DMS 273 (cell line): ENCODE data around the gene APLNR.

Experiments
- DNase-seq: peaks from one replicate; lab custom pipeline; 2025; ENCODE audit not compliant: unreplicated experiment; lab: John Stamatoyannopoulos, UW

Gene APLNR

DNA sequence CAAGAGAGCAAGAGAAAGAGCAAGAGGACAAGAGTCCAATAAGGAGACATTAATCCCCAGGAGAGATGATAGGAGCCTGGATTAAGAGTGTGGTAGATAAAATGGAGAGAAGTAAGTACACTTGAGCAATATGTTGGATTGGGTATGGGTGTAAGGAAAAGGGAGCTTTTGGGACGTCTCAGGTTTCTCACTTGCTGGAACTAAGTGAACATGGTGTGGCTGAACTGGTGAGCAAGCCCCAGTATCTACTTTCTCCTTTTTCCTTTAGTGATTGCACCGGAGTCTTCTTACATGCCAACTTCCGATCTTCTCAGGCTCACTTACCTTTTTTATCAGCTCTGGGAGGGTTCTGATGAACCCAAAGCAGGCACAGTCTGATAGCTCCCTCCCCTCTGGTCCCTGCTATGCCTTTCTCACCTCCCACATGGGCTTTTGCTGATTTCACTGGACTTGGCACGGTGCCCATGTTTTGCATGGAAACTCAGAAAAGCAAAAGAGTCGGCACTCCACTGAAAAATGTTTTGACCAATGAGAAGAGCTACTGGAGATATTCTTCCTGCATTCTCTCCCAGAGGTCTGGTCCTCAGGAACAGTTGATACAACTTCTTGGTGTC is 14.5 kb upstream of the APLNR start:
- DNase-seq: peak; percentile 22

DNA sequence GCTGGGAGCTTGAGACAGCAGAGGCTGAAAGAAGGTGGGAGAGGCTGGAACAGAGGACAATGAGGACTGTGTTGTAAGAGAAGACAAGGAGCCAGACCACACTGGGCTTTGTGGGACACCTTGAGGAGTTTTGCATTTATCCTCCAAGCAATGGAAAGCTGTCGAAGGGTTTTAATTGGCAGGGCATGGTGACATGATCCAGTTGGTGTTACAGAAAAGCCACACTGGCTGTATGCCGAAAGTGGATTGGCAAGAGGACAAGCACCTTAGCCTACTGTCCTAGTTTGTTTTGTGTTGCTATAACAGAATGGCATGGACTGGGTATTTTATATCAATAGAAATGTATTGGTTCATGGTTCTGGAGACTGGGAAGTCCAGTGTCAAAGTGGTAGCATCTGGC is 14.0 kb upstream of the APLNR start:
- DNase-seq: no peak

DNA sequence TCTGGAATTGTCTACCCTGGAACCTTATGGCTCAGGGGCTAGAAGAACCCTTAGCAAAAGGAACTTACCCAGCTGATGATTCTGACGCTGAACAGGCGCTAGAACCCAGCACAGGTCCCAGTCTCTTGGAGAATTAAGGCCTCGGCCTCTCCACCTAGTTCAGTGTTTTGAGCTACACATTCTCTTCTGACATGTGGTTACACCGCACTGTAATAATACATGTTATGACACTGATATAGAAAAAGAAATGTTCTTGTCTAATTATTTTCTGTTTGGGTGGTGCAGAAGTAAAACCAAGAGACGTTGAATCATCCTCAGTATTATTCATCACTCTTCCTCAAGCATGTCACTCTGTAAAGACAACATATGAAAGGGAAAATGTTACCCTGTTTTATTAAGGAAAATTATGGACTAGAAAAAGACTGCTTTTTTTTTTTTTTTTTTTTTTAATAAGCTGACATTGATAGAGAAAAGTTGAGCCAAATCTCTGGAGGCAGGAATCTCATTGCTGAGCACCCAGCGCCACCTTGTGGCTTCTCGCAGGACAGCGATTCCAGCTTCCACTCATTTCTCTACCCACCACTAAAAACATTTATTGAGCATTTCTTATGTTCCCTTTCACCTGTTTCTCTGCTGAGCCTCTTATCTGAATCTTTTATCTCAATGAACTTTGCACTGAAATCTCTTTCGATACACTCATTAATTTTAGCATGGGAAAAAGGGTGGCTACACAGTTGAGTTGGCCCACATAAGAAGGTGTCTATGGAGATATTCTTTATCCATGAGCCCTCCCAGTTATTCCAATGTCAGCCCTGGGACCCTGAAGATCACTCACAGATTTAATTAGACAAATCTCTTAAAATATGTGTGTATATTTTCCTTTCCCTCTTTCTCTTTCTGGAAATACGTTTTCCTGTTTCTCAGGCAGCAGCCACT is 12.6 kb upstream of the APLNR start:
- DNase-seq: peak; percentile 64

DNA sequence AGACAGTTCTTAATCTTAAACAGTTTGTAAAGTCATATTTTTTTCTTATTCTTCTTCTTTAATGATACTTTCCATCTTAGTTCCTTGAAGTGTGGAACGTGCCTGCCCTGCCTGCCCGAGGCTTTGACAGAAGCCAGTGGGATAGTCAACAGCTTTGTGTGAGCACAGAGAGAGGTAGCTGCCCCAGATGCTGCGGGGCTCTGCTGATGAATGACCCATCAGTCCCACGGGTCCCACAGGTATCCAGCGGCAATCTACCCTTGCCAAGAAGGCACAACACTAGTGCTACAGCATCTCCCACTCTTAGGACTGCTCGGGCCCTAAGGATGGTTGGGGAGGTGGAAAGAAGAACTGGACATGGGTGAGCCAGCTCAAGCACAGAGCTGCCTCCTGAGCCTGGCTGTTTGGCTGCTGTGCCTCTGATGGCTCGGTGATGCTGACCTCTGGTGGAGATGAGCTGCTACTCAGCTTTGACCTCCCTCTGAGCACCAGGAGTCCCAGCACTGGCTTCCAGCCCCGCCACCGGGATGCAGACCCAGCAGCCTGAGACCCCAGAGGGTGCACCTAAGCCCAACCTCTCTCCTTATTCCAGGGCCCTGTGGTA is 11.8 kb upstream of the APLNR start:
- DNase-seq: peak; percentile 70

DNA sequence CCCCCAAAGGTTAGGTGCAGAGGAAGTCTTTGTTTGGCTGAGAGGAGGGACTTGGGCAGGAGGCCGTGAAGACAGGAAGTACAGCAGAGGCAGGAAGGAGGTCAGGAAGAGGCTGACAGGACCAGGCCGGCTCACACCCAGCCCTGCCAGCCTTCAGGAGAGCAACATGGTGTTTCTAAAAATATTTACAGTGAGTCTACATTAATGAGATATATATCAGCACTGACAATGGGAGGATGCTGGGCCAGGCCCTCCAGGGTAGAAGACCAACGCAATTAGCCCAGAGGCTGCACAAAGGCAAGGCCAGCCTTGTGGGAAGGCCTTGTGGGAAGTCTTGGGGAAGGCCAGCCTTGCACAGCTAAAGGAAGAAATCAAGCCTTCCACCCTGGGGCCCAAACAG is 7.9 kb upstream of the APLNR start:
- DNase-seq: no peak

DNA sequence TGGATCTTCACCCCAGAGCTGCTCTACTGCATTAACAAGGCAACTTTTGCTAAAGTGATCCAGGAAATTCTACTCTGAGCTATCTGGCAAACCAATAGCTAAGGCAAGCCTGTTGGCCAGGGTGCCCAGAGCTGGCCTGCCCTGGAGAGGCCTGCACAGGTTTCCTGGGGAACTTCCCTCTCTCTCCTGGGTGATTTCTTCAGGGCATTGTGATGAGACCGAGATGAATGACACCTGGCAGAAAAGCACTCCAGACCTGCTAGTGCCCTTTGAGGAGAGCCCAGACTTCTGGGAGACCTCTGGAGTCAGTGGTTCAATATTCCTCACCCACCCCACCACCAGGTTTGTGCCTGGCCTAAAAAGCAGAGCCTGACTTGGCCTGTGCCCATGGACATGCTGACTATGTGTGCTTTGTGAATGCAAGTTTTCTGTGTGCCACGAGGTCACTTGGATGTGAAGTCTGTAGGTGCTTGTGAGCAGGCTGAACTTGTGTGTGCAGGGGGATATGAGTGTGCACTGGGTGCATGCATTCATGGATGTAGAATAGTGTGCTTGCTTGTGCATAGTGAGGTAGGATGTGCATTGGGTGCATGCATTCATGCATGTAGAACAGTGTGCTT is 4.4 kb upstream of the APLNR start:
- no peak for DNase-seq

DNA sequence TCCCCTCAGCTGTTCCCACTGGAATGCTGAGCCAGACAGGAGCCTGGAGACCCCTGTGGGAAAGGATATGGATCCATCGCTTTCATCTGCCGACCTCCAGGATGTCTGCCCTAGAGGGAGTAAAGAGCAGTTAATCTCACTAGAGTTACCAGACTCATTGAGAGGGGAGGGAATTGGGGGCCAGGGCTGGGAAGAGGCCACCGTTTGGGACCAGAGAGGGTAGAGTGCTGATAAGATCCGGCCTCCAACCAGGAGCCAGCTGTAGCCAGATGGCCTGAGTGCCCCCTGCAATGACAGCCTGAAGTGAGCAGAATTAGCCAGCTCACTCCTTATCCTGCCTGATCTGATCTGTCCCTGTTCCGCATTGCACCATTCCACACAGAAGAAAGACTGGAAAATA is 3.7 kb upstream of the APLNR start:
- peak; percentile 46 for DNase-seq

DNA sequence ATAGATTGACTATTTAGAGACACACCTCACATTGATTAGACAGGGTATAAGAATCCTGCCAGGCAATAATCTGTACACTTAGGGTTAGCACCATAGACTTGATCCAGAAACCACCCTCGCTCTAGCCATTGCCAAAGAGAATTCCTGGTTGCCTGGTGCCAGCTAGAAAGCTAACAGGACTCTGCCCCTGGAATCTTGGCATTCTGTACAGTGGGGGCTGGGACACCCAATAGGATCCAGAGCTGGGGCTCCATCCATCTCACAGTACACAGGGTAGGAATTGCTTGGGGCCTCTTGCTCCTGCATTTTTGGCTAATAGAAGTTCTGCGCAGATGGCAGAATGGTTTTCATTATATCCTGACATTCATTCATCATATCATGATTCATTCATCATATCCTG is 3.0 kb upstream of the APLNR start:
- peak; percentile 9 for DNase-seq

DNA sequence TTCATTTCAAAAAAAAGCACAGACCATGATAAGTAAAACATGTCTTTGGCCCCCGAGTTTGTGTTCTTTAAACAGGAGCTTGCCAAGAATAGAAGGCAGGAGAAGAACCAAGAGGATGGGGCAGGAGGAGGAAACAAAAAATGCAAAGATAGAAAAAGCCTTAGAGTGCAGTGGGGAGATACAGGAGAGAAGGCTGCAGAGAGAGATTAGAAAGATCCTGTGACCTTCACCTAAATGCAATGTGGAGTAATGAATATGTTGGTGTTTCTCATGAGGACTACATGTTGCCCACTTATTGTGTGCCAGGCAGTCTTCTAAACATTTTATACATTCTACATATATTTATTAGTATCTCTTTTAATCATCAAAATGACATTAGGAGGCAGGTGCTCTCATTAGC is 2.3 kb upstream of the APLNR start:
- DNase-seq: no peak

DNA sequence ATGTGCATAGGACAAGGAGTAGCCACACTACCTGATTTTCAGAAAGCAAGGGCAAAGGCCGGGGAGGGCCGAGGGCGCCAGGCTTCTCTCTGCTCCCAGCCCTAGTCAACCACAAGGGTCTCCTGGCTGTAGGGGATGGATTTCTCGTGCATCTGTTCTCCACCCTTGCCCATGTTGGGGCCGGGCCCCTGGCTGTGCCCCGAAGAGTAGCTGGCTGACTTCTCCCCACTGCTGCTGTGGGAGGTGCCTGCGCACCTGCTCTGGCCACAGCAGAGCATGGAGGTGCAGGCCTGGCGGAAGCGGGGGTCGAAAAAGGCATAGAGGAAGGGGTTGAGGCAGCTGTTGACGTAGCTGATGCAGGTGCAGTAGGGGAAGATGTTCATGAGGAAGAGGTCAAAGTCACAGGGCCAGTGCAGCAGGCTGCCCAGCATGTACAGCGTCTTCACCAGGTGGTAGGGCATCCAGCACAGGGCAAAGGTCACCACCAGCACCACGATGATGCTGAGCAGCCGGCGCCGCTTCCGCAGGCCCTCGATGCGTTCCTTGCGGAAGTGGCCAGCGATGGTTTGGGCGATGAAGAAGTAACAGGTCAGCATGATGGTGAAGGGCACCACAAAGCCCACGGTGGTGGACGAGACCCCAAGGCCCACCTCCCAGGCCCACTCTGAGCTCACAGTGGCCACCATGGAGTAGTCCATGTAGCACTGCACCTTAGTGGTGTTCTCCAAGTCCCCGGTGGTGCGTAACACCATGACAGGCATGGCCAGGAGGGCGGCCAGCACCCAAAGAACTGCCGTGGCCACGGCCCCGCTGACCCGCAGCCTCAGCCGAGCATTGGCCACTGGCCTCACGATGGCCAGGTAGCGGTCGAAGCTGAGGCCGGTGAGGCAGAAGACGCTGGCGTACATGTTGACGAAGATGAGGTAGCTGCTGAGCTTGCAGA is 1.0 kb downstream of the APLNR start:
- no peak for DNase-seq

DNA sequence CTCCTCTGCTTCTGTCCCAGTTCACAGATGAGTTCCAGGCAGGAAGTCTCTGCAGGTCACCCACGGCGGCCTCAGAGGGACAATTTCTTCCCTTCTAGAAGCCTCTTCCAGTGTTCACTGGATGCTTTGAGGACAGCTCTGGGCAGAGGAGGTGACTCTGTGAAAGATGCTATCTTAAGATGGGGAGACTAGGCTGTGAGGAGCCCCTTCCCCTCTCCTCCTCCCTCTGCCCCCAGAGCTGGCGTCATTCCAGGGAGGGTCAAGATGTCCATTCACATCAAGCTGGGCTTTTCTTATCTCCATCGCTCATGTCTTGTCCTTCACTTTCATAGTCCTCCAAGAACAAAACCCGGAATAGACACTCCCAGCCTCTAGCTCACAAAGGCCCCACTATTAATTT is 3.3 kb downstream of the APLNR start:
- no peak for DNase-seq

DNA sequence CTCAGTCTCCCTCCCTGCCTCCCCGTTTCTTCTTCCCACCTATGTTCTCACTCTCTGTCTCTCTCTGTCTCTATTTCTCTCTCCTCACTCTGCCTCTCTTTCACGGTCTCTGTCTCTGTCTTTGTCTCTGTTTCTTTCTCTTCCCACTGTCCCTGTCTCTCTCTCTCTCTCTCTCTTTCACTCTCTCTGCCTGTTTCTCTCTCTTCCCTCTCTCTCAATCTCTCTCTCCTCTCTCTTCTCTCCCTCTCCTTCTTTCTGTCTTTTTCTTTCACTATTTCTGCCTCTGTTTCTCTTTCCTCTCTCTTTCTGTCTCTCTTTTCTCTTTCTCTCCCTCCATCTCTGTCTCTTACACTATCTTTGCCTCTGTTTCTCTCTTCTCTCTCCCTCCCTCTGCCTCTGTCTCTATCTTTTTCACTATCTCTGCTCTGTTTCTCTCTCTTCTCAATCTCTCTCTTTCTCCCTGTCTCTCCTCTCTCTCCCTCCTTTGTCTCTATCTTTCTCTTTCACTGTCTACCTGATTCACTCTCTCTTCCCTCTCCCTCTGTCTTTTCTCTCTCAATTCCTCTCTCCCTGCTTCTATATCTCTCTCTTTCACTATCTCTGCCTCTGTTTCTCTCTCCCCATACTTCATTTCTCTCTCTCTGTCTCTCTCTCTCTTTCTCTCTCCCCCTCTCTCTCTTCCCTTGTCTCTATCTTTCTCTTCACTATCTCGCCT is 5.4 kb downstream of the APLNR start:
- DNase-seq: no peak

DNA sequence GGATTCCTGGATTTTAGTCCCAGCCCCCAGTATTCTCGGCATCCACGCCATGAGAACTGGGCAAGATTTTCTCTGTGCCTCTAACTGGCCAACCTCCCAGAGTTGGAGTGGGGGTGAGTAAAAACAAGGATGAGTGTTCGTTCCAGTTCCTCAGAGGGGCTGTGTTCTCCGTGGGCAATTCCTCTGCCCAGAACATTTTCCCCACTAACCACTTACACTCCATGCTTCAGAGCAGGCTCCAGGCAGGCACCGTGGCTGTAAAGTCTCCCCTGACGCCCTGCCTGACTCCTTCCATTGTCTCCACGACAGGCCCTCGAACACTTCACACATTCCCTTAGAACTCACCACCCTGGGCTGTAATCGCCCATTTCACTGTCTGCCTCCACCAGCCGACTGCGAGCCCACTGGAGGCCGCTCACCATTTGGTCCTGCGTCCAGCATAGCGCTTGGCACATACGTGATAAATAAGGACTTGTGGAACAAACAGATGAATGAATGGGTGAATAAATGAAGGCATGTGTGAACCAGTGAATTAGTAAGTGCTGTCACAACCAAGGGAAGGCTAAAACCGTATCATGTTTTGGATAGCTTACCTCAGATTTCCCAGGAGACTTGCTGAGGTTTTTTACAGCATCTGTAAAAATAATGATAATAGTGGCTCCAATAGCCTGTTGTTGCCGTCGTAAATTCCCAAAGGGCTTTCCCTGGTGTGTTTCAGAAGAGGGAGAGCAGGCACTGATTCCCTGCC is 6.1 kb downstream of the APLNR start:
- no peak for DNase-seq

DNA sequence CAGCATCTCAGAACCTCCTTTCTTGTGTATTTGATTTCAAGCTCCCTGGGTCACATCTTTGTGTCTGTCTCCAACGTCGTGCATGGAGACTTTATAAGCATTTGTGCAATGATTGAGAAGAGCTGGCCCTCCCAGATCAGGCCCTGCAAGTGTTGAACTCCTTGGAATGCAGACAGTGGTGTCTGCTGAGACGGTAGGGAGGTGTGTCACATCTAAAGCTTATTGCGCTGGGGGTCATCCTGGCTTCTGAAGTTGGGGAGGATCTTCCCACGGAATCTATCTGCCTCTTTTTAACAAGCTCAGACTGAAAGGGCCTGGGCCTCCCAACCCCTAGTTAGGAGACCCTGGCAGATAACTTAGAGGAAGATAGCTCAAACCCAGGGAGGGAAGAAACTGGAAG is 6.7 kb downstream of the APLNR start:
- no peak for DNase-seq

DNA sequence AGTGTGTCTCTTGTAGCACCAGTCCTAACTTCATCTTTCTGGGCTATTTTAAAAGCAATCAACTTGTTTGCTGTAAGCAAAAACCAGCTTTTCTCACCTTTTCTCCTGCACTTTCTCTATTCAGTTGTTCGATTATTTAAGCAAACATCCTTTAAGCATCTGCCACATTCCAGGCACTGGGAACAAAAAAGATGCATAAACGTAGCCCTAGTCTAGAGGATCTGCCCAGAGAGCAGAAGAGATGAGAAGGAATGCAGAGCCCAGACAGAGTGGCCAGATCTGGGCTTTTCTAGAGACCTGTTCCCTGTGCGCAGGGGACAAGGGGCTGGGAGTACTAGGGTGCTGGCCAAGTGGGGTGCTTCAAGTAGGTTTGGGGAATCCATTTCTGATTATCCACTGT is 8.4 kb downstream of the APLNR start:
- no peak for DNase-seq

DNA sequence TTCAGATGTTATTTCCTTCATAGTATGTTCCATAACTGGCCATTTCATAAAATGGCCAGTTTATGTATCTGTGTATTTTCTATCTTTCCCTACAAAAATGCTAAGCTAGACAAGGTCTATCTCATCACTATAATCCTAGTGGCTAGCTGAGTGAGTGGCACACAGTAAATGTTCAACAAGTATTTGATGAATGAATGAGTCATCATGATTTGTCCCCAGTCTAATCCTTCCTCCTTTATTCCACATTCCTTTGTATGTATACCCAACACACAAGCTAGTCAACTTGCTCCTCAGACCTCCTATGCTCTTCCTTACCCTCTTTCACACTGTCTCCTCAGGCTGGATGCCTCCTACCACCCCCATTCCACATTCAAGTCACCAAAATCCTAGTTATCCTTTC is 12.5 kb downstream of the APLNR start:
- no peak for DNase-seq

DNA sequence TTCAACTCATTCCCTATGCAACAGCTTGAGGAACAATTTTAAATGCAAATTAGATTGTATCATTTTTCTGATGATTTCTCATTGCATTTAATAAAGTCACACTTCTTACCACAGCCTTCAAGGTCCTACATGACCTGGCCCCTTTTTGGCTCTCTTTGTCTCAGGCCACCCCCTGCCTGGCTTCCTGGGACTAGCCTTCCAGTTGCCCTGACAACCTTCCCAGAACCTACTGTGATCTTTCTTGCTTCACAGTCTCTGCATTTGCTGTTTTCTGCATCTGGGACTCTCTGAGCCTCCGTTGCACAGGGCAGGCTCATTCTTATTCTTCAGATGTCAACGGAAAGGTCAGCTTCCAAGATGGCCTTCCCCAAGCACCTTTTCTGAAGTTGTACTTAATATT is 12.9 kb downstream of the APLNR start:
- DNase-seq: no peak

DNA sequence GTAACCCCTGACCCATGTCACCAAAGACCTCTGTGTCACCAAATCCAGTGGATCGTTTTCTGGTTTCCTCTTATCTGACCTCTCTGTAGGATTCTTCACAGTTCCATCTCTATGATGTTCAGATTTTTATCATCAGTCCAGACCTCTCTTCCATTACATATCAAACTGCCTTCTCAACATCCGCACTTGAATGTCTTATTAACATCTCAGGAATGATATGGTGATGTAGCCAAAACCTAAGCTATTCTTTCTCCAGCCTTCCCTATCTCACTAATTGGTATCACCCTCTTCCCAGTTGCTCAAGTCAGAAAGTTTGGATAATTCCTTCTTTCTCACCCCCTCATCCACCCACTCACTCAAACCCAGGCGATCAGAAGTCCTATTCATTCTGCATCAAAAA is 13.4 kb downstream of the APLNR start:
- no peak for DNase-seq

DNA sequence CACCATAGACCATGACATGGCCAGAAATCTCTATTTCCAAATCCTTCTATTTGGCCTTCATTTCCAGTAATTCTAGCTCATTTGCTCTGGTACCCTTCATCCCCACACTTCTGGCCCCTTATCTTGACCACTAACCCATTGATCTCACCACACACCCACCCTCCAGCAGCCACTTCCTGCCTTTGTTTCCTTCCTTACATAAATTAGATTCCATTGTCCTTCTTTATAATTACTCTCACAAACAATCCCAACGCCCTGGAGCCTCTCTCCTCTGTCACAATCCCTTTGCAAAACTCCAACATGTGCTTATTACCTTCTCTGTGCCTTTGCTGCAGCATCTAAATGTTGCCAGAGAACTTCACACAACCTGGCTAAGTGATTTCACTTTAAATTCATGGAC is 14.8 kb downstream of the APLNR start:
- DNase-seq: no peak
